PC-9 (cell line): ENCODE data around the gene ANKRD39. TPM values are rescaled to one million over a fixed set of nuclear protein-coding genes. Genes with fewer than 3 reads are reported as not detected.

Experiments
- BruUV-seq: library from RNA; stranded (reverse); fragments of 400-500 nt; replicated peaks from 2 replicates; lab custom pipeline; 2021; lab: Mats Ljungman, UMichigan
- CTCF ChIA-PET: fragments of 300-600 bp; sonication (Branson Sonifier 250); formaldehyde crosslinking; loops from one replicate; lab custom pipeline; 2022; ENCODE audit warnings: antibody characterized with exemption; lab: Charles Lee
- POLR2A ChIA-PET: fragments of 300-600 bp; sonication (Branson Sonifier 250); formaldehyde crosslinking; loops from one replicate; lab custom pipeline; 2022; ENCODE audit warnings: antibody characterized with exemption; ENCODE audit not compliant: unreplicated experiment; lab: Charles Lee
- DNase-seq, 2 experiments: peaks; one replicate each; pipeline versions ENCODE4 v3.0.0 to v3.0.0-alpha.2; 2015 to 2022; ENCODE audit warnings: mixed read lengths in 1 of 2
- H2AFZ ChIP-seq: fragments of 200-600 bp; sonication (generic); 2 replicates; pipeline ENCODE4 v1.8.1; 2017; ENCODE audit warnings: antibody characterized with exemption
- H3F3A ChIP-seq: fragments of 200-600 bp; sonication (generic); 2 replicates; pipeline ENCODE4 v1.8.1; 2017; ENCODE audit warnings: antibody characterized with exemption, mild to moderate bottlenecking, low read depth; ENCODE audit not compliant: insufficient read depth
- H3K27ac ChIP-seq: fragments of 200-600 bp; sonication (generic); 2 replicates; pipeline ENCODE4 v1.6.1; 2016; ENCODE audit warnings: mixed run types
- H3K27me3 ChIP-seq: fragments of 200-600 bp; sonication (generic); 2 replicates; pipeline ENCODE4 v1.6.1; 2016; ENCODE audit warnings: low read depth, mixed run types; ENCODE audit not compliant: insufficient read depth
- H3K36me3 ChIP-seq: fragments of 200-600 bp; sonication (generic); 2 replicates; pipeline ENCODE4 v1.6.1; 2016; ENCODE audit warnings: low read depth, mixed run types
- H3K4me1 ChIP-seq: fragments of 200-600 bp; sonication (generic); replicated peaks from 2 replicates; pipeline ENCODE4 v1.6.1; 2016; ENCODE audit warnings: mixed run types; ENCODE audit not compliant: insufficient read depth
- H3K4me2 ChIP-seq: fragments of 200-600 bp; sonication (generic); 2 replicates; pipeline ENCODE4 v1.6.1; 2017; ENCODE audit warnings: mixed run types
- H3K4me3 ChIP-seq: fragments of 200-600 bp; sonication (generic); 2 replicates; pipeline ENCODE4 v1.6.1; 2016; ENCODE audit warnings: mixed run types
- H3K79me2 ChIP-seq: fragments of 200-600 bp; sonication (generic); 2 replicates; pipeline ENCODE4 v1.6.1; 2017; ENCODE audit warnings: low read depth, mixed run types
- H3K9me2 ChIP-seq: fragments of 200-600 bp; sonication (generic); 2 replicates; pipeline ENCODE4 v1.8.1; 2017; ENCODE audit warnings: mild to moderate bottlenecking; ENCODE audit not compliant: insufficient read depth
- H3K9me3 ChIP-seq: fragments of 200-600 bp; sonication (generic); 2 replicates; pipeline ENCODE4 v1.8.1; 2016; ENCODE audit warnings: low read depth; ENCODE audit not compliant: insufficient read depth
- H4K20me1 ChIP-seq: fragments of 200-600 bp; sonication (generic); 2 replicates; pipeline ENCODE4 v1.8.1; 2017; ENCODE audit not compliant: insufficient read depth
- EZH2 ChIP-seq: fragments of 200-600 bp; sonication (generic); IDR thresholded peaks from 2 replicates; pipeline ENCODE4 v1.8.0; 2017; ENCODE audit warnings: antibody characterized with exemption, low read depth
- intact Hi-C: fragments of 100-400 bp; cut with micrococcal nuclease; formaldehyde crosslinking; loops from one replicate; pipeline ENCODE4 v1.10.0; 2022; ENCODE audit not compliant: unreplicated experiment
- total RNA-seq: library from RNA; stranded (reverse); gene quantifications from 2 replicates; pipeline ENCODE4 v1.2.3, GENCODE V29; 2021
- TF ChIP-seq, protein P1 (sequence below): fragments of 200-600 bp; sonication (generic); conservative IDR thresholded peaks from 2 replicates; pipeline ENCODE4 v1.6.1; 2017; ENCODE audit warnings: mixed run types, antibody characterized with exemption, mild to moderate bottlenecking, moderate library complexity

The ANKRD39 gene
- total RNA-seq, 1 experiment from 2014 or later: 19.0 TPM

DNA sequence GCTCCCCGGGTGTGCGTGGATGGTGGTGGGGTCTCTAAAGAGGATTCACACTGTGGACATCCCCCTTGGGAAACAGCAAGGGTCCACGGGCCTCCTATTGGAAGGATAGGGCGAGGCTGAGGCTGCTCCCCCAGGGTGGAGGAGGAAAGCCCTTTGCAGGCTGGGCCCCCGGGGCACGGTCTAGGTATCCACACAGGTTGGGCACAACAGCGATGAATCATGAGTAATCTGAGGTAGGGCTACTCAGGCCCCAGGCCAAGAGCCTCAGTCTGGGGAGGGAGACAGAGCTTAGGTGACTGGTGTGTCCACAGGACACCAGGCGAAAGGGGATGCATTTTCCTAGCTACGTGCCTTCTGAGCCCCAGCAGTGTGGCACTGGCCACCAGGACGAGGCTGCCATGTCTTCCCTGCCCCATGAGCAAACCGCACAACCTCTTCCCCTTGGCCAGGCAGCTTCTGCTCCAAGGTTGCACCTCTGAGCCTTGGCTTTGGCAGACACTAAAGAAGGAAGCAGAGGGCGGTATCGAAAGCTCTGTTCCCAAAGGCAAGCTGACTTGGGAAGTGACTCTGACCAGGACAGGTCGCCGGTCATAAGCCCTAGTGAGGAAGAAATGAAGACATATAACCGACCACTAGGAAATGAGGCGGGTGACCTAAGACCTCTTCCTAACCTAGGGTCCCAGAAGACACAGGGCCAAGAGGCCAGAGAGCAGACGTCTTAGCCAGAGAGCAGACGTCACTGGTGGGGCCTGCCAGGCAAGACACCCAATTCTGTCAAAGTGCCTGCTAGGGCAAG is 26.7 kb upstream of the ANKRD39 start:
- no peak for TF ChIP-seq EZH2
- H3K79me2 ChIP-seq: no peaks in the 10 kb centered on the region
- ChIA-PET CTCF (interaction anchor here (0.5 to 1.2 kb wide), 3 partner anchors 10 to 67 kb away, joined by 3 to 7 read pairs (median 3); no protein-coding TSS in a partner anchor), POLR2A (interaction anchor here (0.6 to 1.0 kb wide), 2 partner anchors 9 to 14 kb away, joined by 3 to 11 read pairs; no protein-coding TSS in a partner anchor)
- intact Hi-C loops: loop anchor here (1.0 kb wide), 1 partner anchor 8 kb away; no protein-coding TSS in a partner anchor
- H3K4me2 ChIP-seq: peak overlapping the region; percentile 77
- H3K4me3 ChIP-seq: no peak overlapping the region
- peaks cover 45% of the 10 kb centered on the region for H3F3A ChIP-seq
- H3K9me3 ChIP-seq: no peaks in the 10 kb centered on the region
- H2AFZ ChIP-seq: no peak overlapping the region
- H3K36me3 ChIP-seq: no peaks in the 10 kb centered on the region
- H3K27me3 ChIP-seq: no peaks in the 10 kb centered on the region
- no peaks in the 10 kb centered on the region for H3K9me2 ChIP-seq
- peak overlapping the region; percentile 62 for H3K27ac ChIP-seq
- TSS peak; percentile 57 for BruUV-seq
- H3K4me1 ChIP-seq: peaks cover 93% of the 10 kb centered on the region
- DNase-seq: peak; percentile 89 to 96
- no peaks in the 10 kb centered on the region for H4K20me1 ChIP-seq

DNA sequence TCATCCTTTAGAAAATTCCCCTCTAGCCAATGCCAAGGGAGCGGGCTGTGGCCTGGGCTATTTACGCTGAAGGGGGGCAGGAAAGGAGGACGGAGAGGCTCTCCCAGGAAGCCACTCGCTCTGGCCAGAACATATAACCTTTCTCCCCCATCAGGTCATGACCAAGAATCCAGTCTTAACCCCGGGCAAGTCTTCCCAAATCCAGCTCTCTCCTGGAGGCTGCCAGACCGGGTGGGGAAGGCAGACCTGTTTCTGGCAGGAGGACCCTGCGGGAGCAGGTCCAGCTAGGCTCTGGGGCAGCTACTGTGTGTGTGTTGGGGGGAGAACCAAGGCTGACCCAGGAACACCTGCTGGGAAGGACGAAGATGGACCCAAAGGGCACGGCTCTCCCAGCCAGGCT is 25.5 kb upstream of the ANKRD39 start:
- Histone ChIP-seq H3F3A (peaks cover 37% of the 10 kb centered on the region), H3K4me1 (peaks cover 87% of the 10 kb centered on the region), H3K9me2 (no peaks in the 10 kb centered on the region), H3K27me3 (no peaks in the 10 kb centered on the region), H4K20me1 (no peaks in the 10 kb centered on the region), H3K79me2 (no peaks in the 10 kb centered on the region), H2AFZ (no peak overlapping the region), H3K9me3 (no peaks in the 10 kb centered on the region), H3K27ac (no peak overlapping the region), H3K4me3 (no peak overlapping the region), H3K36me3 (no peaks in the 10 kb centered on the region), H3K4me2 (peak overlapping the region; percentile 77)
- TF ChIP-seq EZH2: no peak
- TF ChIP-seq, protein P1, sequence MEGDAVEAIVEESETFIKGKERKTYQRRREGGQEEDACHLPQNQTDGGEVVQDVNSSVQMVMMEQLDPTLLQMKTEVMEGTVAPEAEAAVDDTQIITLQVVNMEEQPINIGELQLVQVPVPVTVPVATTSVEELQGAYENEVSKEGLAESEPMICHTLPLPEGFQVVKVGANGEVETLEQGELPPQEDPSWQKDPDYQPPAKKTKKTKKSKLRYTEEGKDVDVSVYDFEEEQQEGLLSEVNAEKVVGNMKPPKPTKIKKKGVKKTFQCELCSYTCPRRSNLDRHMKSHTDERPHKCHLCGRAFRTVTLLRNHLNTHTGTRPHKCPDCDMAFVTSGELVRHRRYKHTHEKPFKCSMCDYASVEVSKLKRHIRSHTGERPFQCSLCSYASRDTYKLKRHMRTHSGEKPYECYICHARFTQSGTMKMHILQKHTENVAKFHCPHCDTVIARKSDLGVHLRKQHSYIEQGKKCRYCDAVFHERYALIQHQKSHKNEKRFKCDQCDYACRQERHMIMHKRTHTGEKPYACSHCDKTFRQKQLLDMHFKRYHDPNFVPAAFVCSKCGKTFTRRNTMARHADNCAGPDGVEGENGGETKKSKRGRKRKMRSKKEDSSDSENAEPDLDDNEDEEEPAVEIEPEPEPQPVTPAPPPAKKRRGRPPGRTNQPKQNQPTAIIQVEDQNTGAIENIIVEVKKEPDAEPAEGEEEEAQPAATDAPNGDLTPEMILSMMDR: no peak
- ChIA-PET POLR2A (no interaction called here), CTCF (no interaction called here)
- intact Hi-C loops: no loop called here
- BruUV-seq: no TSS peak
- no peak for DNase-seq

DNA sequence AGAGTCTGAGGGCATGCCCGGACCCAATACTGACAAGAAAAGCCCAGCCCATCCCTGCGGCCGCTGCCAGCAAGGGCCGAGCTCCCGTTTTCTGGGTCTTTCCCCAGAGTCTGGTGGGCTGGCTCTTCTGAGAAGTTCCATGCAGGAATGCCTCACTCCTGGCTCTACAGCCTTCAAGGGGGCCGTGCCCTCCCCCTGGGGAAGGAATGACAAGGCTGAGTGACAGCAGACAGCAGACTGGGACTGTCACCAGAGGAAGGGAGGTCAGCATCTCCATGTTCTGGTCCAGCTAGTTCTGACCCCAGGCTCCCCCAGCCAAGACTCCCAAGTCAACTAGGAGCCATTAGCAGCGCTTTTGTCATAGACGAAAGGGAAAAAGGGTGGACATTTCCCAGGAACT is 25.1 kb upstream of the ANKRD39 start:
- DNase-seq: no peak
- ChIA-PET CTCF (no interaction called here), POLR2A (no interaction called here)
- H3K36me3 ChIP-seq: no peaks in the 10 kb centered on the region
- H3K79me2 ChIP-seq: no peaks in the 10 kb centered on the region
- no TSS peak for BruUV-seq
- H3K27ac ChIP-seq: no peak overlapping the region
- H4K20me1 ChIP-seq: no peaks in the 10 kb centered on the region
- H3K4me3 ChIP-seq: no peak overlapping the region
- H3K9me3 ChIP-seq: no peaks in the 10 kb centered on the region
- peaks cover 33% of the 10 kb centered on the region for H3F3A ChIP-seq
- intact Hi-C loops: no loop called here
- no peaks in the 10 kb centered on the region for H3K27me3 ChIP-seq
- H3K4me2 ChIP-seq: peak overlapping the region; percentile 77
- H3K9me2 ChIP-seq: no peaks in the 10 kb centered on the region
- TF ChIP-seq EZH2: no peak
- TF ChIP-seq, protein P1: no peak
- H3K4me1 ChIP-seq: peaks cover 87% of the 10 kb centered on the region
- H2AFZ ChIP-seq: no peak overlapping the region
